Measurements from ENCODE around the gene AKIRIN1.
A peak's percentile ranks its signal among the peaks of the same experiment; 100 is the strongest.
"Not testable (repeated sequence)": the region's sequence is repeated elsewhere in the genome, so short reads cannot be mapped to it uniquely, and the experiment has no call there.

AKIRIN1 gene

DNA sequence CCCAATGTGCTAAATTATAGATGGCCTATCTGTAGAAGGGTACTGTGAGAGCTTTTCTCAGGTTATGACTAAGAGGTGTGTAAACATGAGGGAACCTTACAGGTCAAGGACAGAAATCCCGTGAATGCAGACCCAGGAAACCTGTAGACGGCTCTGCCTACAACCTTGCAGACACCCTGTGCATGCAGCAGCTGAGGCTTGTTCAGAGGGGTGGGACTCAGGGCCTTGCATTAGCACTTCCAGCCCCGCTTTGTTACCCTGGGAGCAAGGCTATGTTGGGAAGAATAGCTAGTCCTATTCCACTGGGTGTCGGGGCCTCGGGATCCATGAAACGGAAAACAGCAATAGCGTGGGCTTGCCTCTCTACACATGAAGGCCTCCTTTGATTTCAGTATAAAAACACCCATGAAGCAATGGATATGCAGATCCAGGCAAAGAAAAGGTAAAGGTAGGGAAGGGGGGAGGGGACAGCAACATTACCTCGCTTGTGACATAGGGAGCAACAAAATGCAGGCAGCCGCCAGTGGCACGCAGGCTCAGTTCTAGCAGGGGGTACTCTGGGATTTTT lies 25.6 kb downstream of the AKIRIN1 start:
- DNase-seq (ENCODE audit: low read depth): no peak
- TF ChIP-seq, protein P1, sequence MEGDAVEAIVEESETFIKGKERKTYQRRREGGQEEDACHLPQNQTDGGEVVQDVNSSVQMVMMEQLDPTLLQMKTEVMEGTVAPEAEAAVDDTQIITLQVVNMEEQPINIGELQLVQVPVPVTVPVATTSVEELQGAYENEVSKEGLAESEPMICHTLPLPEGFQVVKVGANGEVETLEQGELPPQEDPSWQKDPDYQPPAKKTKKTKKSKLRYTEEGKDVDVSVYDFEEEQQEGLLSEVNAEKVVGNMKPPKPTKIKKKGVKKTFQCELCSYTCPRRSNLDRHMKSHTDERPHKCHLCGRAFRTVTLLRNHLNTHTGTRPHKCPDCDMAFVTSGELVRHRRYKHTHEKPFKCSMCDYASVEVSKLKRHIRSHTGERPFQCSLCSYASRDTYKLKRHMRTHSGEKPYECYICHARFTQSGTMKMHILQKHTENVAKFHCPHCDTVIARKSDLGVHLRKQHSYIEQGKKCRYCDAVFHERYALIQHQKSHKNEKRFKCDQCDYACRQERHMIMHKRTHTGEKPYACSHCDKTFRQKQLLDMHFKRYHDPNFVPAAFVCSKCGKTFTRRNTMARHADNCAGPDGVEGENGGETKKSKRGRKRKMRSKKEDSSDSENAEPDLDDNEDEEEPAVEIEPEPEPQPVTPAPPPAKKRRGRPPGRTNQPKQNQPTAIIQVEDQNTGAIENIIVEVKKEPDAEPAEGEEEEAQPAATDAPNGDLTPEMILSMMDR (IDR thresholded peaks at IDR 0.05; ENCODE audit: low read length, missing control alignments): no peak
- no peak overlapping the region for H3K4me3 ChIP-seq (replicated peaks; ENCODE audit: low read depth, low read length)

DNA sequence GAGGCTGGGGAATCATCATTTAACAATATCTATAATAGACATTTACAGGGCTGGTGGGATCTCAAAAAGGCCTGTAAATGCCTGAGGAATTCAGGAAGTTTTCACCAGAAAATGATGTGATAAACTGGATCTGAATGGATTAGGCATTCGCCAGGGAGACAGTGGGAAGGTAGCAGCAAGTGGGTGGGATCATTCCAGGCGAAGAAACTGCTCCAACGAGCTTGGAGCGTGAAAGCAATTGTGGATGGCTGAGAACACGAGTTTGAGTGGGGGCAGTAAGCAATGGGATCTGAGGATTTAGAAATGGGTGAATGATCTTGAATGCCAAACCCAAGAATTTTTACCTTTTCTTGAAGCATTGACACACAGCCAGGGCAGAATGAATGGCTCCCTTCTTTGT lies 26.2 kb downstream of the AKIRIN1 start:
- TF ChIP-seq, protein P1 (IDR thresholded peaks at IDR 0.05; ENCODE audit: low read length, missing control alignments): no peak
- no peak overlapping the region for H3K4me3 ChIP-seq (replicated peaks; ENCODE audit: low read depth, low read length)
- no peak for DNase-seq (ENCODE audit: low read depth)

DNA sequence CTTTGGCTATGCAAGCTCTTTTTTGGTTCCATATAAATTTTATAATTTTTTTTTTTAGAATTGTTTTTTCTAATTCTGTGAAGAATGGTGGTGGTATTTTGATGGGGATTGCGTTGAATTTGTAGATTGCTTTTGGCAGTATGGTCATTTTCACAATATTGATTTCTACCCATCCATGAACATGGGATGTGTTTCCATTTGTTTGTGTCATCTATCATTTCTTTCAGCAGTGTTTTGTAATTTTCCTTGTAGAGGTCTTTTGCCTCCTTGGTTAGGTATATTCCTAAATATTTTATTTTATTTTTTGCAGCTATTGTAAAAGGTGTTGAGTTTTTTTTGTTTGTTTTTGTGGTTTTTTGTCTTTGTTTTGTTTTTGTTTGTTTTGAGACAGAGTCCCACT lies 29.4 kb downstream of the AKIRIN1 start:
- H3K4me3 ChIP-seq (replicated peaks; ENCODE audit: low read depth, low read length); DNase-seq (ENCODE audit: low read depth): not testable (repeated sequence)

DNA sequence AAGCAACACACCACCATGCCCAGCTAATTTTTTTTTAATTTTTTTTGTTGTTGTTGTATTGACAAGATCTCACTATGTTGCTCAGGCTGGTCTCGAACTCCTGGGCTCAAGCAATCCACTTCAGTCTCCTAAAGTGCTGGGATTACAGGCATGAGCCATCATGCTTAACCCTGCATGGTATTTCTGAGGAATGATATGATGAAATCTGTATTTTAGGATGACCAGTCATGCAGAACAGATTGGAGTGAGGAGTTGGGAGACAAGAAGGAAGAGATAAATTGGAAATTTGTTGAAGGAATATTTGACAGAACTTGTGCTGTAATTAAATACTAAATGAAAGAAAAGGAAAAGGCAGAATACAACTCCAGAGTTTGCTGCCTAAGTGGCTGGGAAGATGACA lies 30.4 kb downstream of the AKIRIN1 start:
- no peak for DNase-seq (ENCODE audit: low read depth)
- TF ChIP-seq, protein P1 (IDR thresholded peaks at IDR 0.05; ENCODE audit: low read length, missing control alignments): no peak
- no peak overlapping the region for H3K4me3 ChIP-seq (replicated peaks; ENCODE audit: low read depth, low read length)

DNA sequence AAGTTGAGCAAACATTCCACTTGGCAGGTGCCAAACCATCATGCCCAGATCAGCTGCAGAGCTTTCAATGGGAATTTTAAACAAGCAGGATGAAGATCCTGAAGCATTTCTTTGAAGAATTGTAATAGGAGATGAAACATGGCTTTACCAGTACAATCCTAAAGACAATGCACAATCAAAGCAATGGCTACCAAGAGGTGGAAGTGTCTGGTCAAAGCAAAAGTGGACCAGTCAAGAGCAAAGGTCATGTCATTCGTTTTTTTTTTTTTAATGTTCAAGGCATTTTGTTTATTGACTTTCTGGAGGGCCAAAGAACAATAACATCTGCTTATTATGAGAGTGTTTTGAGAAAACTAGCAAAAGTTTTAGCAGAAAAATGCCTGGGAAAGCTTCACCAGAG lies 32.1 kb downstream of the AKIRIN1 start:
- H3K4me3 ChIP-seq (replicated peaks; ENCODE audit: low read depth, low read length): no peak overlapping the region
- TF ChIP-seq, protein P1 (IDR thresholded peaks at IDR 0.05; ENCODE audit: low read length, missing control alignments): no peak
- no peak for DNase-seq (ENCODE audit: low read depth)

DNA sequence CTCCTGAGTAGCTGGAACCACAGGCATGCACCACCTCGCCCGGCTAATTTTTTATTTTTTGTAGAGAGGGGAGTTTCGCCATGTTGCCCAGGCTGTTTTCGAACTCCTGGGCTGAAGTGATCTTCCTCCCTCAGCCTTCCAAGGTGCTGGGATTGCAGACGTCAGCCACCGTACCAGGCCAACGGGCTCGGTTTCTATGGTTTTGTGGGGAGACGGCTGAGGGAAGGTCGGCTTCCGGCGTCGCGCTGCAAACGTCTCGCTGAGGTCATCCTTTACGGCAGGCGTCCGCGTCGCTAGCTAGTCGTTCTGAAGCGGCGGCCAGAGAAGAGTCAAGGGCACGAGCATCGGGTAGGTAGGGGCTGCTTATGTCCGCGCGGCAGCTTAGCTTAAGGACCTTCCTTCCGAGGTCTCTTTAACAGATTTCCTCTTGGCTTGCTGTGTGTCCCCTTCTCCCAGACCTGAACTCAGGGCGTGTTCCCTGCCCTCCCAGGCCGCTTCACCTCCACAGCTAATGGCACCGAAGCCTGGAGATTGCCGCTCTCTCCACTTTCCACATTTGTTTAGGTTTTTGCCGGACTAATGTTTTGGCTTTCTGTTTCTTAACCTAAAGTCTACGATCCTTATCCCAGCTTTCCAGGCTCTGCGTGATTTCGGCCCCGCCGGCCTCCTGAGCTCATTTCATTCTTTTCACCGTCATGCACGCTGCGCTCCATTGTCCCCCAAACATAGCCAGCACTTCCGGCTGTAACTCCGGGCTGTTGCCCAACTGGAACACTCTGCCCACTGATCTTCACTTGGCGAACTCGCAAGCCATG lies 35.2 kb downstream of the AKIRIN1 start, which contains the start of gene NDUFS5:
TSS of gene NDUFS5 (plus strand) at position 300 of the 815 bp plus-strand sequence. CDS start 2,375 bp downstream, outside the sequence.
- peak within 1 kb of the TSS; percentile 81 for H3K4me3 ChIP-seq (replicated peaks; ENCODE audit: low read depth, low read length)
- TF ChIP-seq, protein P1 (IDR thresholded peaks at IDR 0.05; ENCODE audit: low read length, missing control alignments): no peak
- DNase-seq (ENCODE audit: low read depth): peak; percentile 96

DNA sequence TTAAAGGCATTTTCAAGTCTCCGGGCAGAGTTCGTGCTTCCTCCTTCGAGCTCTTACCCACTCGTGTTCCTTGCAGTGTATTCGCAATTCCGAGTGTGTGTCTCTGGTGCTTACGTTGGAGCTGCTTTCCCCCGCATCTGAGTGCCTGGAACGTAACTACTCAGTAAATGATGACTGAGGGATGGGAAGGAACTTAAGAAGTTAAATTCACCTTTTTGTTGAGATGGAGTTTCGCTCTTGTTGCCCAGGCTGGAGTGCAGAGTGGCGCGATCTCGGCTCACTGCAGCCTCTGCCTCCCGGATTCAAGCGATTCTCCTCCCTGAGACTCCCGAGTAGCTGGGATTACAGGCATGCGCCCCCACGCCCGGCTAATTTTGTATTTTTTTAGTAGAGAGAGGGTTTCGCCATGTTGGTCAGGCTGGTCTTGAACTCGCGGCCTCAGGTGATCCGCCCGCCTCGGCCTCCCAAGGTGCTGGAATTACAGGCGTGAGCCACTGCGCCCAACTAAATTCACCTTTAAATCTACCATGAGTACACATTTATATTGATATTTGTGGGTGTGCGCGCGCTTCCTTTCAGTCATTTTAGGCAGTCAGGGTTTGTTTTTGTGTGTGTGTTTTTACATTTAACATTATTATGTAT lies 35.9 kb downstream of the AKIRIN1 start:
- H3K4me3 ChIP-seq (replicated peaks; ENCODE audit: low read depth, low read length): peak overlapping the region; percentile 81
- TF ChIP-seq, protein P1 (IDR thresholded peaks at IDR 0.05; ENCODE audit: low read length, missing control alignments): no peak
- DNase-seq (ENCODE audit: low read depth): no peak
